HG02870 (cell line): Measurements from ENCODE around the gene SKIL.

Experiments used
- ATAC-seq: cut with Tn5 transposase; IDR thresholded peaks from one replicate; pipeline ENCODE4 v1.9.1; 2021; ENCODE audit warnings: mild to moderate bottlenecking, moderate library complexity; ENCODE audit not compliant: unreplicated experiment

Gene SKIL

DNA sequence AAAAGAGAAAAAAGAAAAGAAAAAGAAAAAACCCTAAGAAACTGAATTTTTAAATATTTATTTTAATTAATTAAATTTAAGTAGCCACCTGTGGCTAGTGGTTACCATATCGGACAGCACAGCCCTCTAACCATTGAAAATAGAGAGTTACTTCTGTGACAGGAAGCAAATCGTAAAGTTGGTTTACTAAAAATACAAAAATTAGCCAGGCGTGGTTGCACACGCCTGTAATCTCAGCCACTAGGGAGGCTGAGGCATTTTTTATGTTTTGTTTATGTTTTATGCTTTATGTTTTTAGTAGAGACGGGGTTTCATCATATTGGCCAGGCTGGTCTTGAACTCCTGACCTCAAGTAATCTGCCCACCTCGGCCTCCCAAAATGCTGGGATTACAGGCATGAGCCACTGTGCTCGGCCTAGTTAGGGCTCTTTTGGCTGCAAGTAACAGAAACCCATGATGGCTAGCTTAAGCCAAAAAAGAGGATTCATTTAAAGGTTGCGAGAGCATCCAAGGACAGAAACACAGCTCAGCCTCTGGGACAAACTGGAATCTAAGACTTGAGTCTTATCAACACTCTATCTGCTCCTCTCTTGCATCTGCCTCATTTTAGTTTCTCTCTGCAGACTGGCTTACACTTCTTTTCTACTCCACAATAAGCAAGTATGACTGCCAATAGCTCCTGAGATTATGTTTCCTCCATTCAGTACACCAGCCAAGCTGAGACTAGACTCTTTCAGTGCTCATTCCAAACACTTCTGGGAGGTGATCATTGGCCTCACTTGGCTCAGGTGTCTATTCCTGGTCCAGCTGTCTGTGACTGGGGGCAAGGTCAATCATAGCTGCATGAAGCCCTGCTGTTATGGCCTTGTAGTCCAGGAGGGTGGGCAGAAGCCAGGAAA lies 6.8 kb upstream of the SKIL start:
- ATAC-seq = peak; percentile 49

- ATAC-seq = peak; percentile 23
These were observed 4.6 kb upstream of the SKIL start for GRCh38 chr3:170352936-170353335.

DNA sequence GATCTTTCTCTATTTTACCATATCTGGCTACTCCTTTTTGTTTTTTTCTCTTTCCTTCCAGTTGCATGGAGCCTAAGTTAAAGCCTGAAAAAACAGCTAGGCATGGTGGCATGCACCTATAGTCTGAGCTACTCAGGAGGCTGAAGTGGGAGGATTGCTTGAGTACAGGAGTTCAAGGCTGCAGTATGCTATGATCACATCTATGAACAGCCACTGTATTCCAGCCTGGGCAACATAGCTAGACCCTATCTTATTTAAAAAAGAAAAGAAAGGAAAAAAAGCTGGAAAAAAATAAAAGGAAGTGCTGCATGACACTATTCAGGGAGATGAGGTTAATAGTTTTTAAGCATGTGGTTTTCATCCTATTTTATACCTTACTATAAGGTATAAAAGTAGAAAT lies 4.0 kb upstream of the SKIL start:
- ATAC-seq = no peak

GRCh38 chr3:170354760-170355159 lies 2.8 kb upstream of the SKIL start:
- no peak for ATAC-seq

- ATAC-seq = peak; percentile 24
These were observed 1.5 kb upstream of the SKIL start for GRCh38 chr3:170355738-170356595.

GRCh38 chr3:170356596-170357175 lies 829 bp upstream of the SKIL start:
- ATAC-seq = peak; percentile 34

DNA sequence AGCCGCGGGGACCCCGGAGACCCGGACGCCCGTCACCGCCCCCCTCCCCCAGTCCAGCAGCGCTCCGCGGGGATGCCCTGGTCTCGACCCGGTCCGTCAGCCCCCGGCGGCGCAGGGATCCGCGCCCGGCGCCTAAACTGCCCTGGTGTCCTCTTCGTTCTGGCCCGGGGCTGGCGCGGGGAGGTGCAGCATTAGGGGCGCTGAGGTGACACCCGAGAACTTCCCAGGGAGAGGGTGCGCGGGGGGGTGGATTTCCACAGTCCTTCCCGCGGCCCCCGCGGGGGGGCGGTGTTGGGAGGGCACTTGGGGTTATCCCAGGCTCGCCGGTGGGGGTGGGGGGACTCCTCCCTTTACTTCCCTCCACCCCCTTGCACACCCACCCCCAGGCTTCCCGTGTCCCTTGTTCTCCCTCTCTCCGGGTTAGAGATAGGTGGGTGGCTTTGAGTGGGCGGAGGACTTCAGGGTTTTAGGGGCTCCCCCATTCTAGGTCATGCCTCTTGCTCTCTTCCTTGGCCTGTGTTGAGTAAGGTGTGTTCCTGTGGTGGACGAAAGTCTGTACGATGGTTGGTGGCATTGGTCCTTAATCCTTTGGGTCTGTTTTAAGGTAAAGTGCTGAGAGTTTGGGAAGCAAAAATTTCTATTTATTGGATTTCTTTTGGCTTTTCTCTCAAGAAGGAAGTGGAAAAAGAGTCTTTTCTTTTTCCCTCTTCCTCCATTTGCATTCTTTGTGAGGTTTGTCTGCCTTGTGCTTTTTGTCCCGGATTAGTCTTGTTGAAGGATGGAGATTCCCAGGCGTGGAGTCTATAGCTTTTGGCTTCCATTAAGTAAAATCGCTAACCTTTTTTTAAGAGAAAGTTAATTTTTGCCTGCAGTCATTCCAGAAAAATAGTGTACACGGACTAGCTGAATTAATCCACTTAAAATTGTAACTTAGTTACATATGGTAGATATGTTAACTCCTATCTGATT lies 811 bp downstream of the SKIL start:
- ATAC-seq = peak; percentile 24

DNA sequence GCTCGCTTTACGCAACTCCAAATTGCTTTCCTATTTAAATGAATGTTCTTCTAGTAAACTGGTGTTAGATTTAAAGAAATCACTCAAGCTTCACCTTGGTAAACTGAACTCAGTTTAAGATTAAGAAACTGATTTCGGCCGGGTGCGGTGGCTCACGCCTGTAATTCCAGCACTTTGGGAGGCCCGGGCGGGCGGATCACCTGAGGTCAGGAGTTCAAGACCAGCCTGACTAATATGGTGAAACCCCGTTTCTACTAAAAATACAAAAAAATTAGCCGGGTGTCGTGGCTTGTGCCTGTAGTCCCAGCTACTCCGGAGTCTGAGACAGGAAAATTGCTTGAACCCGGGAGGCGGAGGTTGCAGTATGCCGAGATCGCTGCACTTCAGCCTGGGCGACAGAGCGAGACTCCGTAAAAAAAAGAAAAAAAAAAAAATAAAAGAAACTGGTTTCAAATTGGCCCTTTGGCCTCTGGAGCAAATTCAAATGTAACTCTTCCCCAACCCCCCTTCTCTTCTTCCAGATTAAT lies 1.7 kb downstream of the SKIL start:
- no peak for ATAC-seq

DNA sequence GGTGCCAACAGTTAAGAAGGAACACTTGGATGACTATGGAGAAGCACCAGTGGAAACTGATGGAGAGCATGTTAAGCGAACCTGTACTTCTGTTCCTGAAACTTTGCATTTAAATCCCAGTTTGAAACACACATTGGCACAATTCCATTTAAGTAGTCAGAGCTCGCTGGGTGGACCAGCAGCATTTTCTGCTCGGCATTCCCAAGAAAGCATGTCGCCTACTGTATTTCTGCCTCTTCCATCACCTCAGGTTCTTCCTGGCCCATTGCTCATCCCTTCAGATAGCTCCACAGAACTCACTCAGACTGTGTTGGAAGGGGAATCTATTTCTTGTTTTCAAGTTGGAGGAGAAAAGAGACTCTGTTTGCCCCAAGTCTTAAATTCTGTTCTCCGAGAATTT lies 3.0 kb downstream of the SKIL start:
- no peak for ATAC-seq

DNA sequence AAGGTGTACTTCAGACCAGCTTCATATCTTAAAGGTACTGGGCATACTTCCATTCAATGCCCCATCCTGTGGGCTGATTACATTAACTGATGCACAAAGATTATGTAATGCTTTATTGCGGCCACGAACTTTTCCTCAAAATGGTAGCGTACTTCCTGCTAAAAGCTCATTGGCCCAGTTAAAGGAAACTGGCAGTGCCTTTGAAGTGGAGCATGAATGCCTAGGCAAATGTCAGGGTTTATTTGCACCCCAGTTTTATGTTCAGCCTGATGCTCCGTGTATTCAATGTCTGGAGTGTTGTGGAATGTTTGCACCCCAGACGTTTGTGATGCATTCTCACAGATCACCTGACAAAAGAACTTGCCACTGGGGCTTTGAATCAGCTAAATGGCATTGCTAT lies 3.4 kb downstream of the SKIL start:
- no peak for ATAC-seq

DNA sequence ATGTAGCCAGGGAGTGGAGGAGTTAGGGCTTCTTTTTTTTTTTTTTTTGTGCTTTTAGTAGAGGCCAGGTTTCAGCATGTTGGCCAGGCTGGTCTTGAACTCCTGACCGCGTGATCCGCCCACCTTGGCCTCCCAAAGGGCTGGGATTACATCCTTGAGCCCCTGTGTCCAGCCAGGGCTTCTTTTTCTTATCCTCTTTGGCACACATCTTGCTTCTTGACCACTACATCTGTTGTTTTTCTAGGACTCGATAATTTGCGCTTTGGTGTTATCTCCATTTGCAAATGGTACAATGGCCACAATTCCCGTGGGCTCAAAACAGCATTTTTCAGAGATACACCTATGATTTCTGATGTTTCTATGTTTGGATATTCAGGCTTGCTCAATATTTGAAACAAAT lies 4.2 kb downstream of the SKIL start:
- ATAC-seq = no peak

DNA sequence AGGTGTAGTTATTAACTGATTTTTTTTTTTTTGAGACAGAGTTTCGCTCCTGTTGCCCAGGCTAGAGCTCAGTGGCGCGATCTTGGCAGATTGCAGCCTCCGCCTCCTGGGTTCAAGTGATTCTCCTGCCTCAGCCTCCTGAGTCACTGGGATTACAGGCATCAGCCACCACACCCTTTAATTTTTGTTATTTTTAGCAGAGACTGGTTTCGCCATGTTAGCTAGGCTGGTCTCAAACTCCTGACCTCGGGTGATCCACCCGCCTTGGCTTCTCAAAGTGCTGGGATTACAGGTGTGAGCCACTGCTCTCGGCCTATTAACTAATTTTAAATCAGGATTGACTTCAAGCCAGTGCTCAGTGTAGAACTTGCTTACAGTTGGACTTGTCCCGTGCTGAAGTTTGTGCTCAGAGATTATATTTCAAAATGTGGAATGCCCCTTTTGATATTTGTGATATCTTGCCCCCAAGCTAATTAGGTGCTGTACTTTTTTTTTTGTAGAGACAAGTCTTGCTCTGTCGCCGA lies 6.0 kb downstream of the SKIL start:
- no peak for ATAC-seq

- ATAC-seq = no peak
These were observed 7.5 kb downstream of the SKIL start for GRCh38 chr3:170364965-170365364.

DNA sequence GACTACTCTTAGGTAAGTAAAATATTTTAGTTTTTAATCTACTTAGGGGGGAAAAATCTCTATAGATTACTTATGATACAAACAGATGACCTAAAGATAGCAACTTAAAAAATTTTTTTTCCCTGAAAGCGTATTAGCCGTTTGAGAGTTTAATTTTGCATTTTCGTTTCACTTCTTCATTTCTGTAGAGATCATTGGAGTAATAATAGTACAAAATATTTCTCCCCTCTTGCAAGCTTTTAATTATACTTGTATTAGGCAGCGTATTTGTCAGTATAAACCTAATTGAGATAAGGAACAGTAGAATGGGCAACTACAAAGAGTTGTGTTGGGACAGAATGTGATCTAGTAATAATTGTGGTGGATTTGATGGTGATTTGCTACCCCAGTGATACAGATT lies 10.3 kb downstream of the SKIL start:
- ATAC-seq = peak; percentile 48

DNA sequence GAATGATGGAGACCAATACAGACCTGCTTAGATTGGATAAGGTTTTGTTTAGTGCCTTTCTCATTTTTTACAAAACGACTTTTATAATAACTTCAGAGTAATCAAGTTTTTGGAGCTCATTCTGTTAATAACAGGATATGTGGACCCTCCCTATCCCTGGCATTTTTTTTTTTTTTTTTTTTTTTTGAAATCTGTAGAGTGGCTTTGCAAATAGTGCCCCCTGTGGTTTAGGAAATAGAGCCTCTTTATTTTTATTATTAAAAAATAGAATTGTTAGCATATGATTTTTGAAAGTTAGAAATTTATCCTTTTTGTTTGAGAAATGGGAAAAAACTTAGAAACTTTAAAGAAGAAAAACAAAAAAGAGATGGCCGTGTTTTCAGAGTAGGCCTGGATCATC lies 11.4 kb downstream of the SKIL start:
- no peak for ATAC-seq

DNA sequence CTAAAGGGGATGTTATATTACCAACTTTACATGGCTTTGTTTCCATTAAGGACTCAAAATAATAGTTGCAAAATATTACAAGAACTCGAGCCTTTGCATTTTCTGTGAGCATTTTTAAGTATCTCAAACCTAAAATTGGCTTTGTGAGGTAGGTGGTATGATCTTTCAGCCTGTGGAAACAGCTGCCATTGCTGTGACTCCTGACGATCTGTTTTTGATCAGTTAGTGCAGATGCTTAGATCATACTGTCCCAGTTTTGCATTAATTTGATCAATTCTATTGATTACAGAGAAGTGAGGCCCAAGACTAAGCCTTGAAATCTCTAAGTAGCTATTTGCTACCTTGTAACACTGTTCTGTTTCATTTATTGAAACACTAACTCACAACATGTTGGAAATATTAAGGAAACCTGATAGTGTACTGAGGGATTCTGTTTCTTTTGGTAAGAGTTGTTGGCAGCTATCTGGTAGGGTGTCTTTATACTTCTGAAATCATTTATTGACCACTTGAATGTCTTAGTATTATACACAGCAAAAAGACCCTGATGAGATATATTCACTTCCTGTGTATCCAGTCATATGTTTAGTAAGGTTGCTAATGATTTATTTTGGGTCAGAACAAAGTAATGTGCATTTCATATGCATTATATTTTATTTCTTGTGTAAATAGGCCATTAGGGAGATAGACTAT lies 14.8 kb downstream of the SKIL start:
- no peak for ATAC-seq

GRCh38 chr3:170383567-170383966 lies 26.1 kb downstream of the SKIL start:
- ATAC-seq = no peak

DNA sequence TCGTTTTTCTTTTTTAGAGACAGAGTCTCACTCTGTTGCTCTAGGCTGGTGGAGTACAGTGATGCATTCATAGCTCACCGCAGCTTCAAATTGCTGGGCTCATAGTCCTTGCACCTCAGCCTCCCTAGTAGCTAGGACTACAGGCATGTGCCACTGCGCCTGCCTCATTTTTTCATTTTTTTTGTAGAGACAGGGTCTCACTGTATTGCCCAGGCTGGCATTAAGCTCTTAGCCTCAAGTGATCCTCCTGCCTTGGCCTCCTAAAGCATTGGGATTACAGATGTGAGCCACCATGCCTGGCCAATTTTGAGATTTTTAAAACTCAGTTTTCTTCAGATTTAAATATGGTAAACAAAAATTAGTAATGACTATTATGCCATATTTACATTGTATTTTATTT lies 29.0 kb downstream of the SKIL start:
- ATAC-seq = no peak

DNA sequence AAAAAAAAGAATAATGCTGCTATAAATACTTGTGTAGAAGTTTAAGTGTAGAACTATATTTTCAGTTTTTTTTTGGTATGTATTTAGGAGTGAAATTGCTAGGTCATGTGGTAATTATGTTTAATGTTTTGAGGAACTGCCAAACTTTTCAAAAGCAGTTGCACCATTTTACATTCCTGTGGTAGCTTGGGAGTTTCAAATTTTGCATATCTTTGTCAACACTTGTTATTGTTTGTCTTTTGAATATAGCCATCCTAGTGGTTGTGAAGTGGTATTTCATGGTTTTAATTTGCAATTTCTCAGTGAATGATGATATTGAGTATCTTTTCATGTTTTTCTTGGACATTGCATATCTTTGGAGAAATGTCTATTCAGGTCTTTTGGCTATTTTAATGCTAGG lies 30.4 kb downstream of the SKIL start:
- no peak for ATAC-seq
